A549 (cell line): ENCODE data around the gene NRTN. TPM values are rescaled to one million over a fixed set of nuclear protein-coding genes. Genes with fewer than 3 reads are reported as not detected.

Experiments
- ATAC-seq, 2 experiments: fragments of 200-7000 bp in 1 of 2; fragments of >200 bp in 1 of 2; cut with Nextera tagmentation in 1 of 2; cut with Tn5 transposase in 1 of 2; 3 replicates each; pipeline versions ENCODE4 v1.8.0 to v1.9.1; 2018 to 2020; ENCODE audit warnings: mild to moderate bottlenecking in 1 of 2, moderate library complexity in 1 of 2
- CTCF ChIA-PET: fragments of 300-600 bp; sonication (Branson Sonifier 250); formaldehyde crosslinking; extraction: SDS; loops from one replicate; lab custom pipeline; 2021; ENCODE audit warnings: antibody characterized with exemption, inconsistent platforms; lab: Yijun Ruan, JAX
- POLR2A ChIA-PET: fragments of 350-600 bp; formaldehyde crosslinking; extraction: SDS; loops from one replicate; lab custom pipeline; 2021; ENCODE audit warnings: antibody characterized with exemption, inconsistent platforms; lab: Yijun Ruan, JAX
- DNase-seq, 2 experiments: peaks; one replicate each; pipeline versions ENCODE4 v3.0.0 to v3.0.0-alpha.2; 2011 to 2016; ENCODE audit warnings: low read depth in 1 of 2, low spot score in 1 of 2
- FAIRE-seq: peaks from 2 replicates; lab custom pipeline; 2011; peaks lifted over from hg19 to GRCh38; lab: Jason Lieb, UNC
- H3K27ac ChIP-seq, 2 experiments: fragments of >200 bp; sonication (Bioruptor Twin); formaldehyde crosslinking; 3 replicates each; pipeline ENCODE4 v1.5.1; 2016 to 2017
- H3K4me1 ChIP-seq: fragments of >200 bp; sonication (Bioruptor Twin); formaldehyde crosslinking; 3 replicates; pipeline ENCODE4 v1.6.1; 2016
- H3K4me2 ChIP-seq: fragments of >200 bp; sonication (Bioruptor Twin); formaldehyde crosslinking; 3 replicates; pipeline ENCODE4 v1.6.1; 2016
- H3K4me3 ChIP-seq: fragments of >200 bp; sonication (Bioruptor Twin); formaldehyde crosslinking; 3 replicates; pipeline ENCODE4 v1.5.1; 2016
- H3K9me3 ChIP-seq: fragments of >200 bp; sonication (Bioruptor Twin); formaldehyde crosslinking; 3 replicates; pipeline ENCODE4 v1.6.1; 2016
- ATOH8 ChIP-seq: fragments of 250-450 bp; sonication (Bioruptor Pico); IDR thresholded peaks from 2 replicates; pipeline ENCODE4 v1.5.0; 2020; ENCODE audit warnings: low read depth, mild to moderate bottlenecking, moderate library complexity
- CBX8 ChIP-seq: fragments of 200-600 bp; sonication (generic); IDR thresholded peaks from 2 replicates; pipeline ENCODE4 v1.6.1; 2016
- CEBPB ChIP-seq, 2 experiments: fragments of >200 bp in 1 of 2; sonication (Bioruptor Twin) in 1 of 2; formaldehyde crosslinking in 1 of 2; IDR thresholded peaks; 2 replicates each; pipeline ENCODE4 v1.6.1; 2012 to 2016
- CHD2 ChIP-seq: fragments of 150-350 bp; IDR thresholded peaks from 2 replicates; pipeline ENCODE4 v1.6.1; 2014; ENCODE audit warnings: low read length; ENCODE audit not compliant: partially characterized antibody
- CHD4 ChIP-seq: fragments of 200-600 bp; sonication (generic); IDR thresholded peaks from 2 replicates; pipeline ENCODE4 v1.6.1; 2016; ENCODE audit warnings: antibody characterized with exemption, mild to moderate bottlenecking, borderline replicate concordance
- CTCF ChIP-seq: fragments of >200 bp; sonication (Bioruptor Twin); formaldehyde crosslinking; IDR thresholded peaks from 3 replicates; pipeline ENCODE4 v1.5.1; 2016
- ESRRA ChIP-seq: fragments of 150-350 bp; IDR thresholded peaks from 2 replicates; pipeline ENCODE4 v1.6.1; 2014; ENCODE audit warnings: mild to moderate bottlenecking, low read length, borderline replicate concordance
- HEYL ChIP-seq: fragments of 250-450 bp; sonication (Bioruptor Pico); IDR thresholded peaks from 2 replicates; pipeline ENCODE4 v1.8.0; 2021; ENCODE audit warnings: mild to moderate bottlenecking, moderate library complexity
- HOXB13 ChIP-seq: fragments of 250-450 bp; sonication (Bioruptor Pico); IDR thresholded peaks from 2 replicates; pipeline ENCODE4 v1.5.0; 2020; ENCODE audit warnings: low read depth, mild to moderate bottlenecking, moderate library complexity
- HOXB5 ChIP-seq: fragments of 250-450 bp; sonication (Bioruptor Pico); IDR thresholded peaks from 2 replicates; pipeline ENCODE4 v1.5.0; 2020; ENCODE audit warnings: mild to moderate bottlenecking, moderate library complexity
- KDM5A ChIP-seq: fragments of 200-600 bp; sonication (generic); IDR thresholded peaks from 2 replicates; pipeline ENCODE4 v1.6.1; 2016; ENCODE audit warnings: antibody characterized with exemption, mild to moderate bottlenecking
- MAZ ChIP-seq: fragments of 150-350 bp; IDR thresholded peaks from 2 replicates; pipeline ENCODE4 v1.6.1; 2014; ENCODE audit warnings: antibody characterized with exemption, low read depth, low read length, borderline replicate concordance
- NR3C1 ChIP-seq: fragments of >200 bp; sonication (Bioruptor Twin); formaldehyde crosslinking; IDR thresholded peaks from 3 replicates; pipeline ENCODE4 v1.6.1; 2017
- PBX3 ChIP-seq: IDR thresholded peaks from 2 replicates; pipeline ENCODE4 v1.6.1; 2012
- POLR2AphosphoS2 ChIP-seq: conservative IDR thresholded peaks from 2 replicates; pipeline ENCODE4 v1.6.1; 2012; ENCODE audit warnings: low read length, improper control_type of control experiment, inconsistent platforms
- RARB ChIP-seq: fragments of 250-450 bp; sonication (Bioruptor Pico); IDR thresholded peaks from 2 replicates; pipeline ENCODE4 v1.8.0; 2021; ENCODE audit warnings: mild to moderate bottlenecking, moderate library complexity
- SREBF2 ChIP-seq: fragments of 450-650 bp; IDR thresholded peaks from 2 replicates; pipeline ENCODE4 v1.6.1; 2014; ENCODE audit warnings: mild to moderate bottlenecking, moderate library complexity
- USF2 ChIP-seq: fragments of 450-650 bp; IDR thresholded peaks from 2 replicates; pipeline ENCODE4 v1.6.1; 2014; ENCODE audit warnings: antibody characterized with exemption
- ZSCAN20 ChIP-seq: fragments of 250-450 bp; sonication (Bioruptor Pico); IDR thresholded peaks from 2 replicates; pipeline ENCODE4 v1.8.0; 2022; ENCODE audit warnings: mild to moderate bottlenecking, moderate library complexity
- WGBS: methylation state at CpG from one replicate; pipeline ENCODE4 v1.1.6; 2017; ENCODE audit errors: missing lambda C conversion rate; 5-methylcytosine and 5-hydroxymethylcytosine counted together
- polyA plus RNA-seq, 4 experiments: library from polyadenylated mRNA; depleted of rRNA in 3 of 4; stranded (reverse); fragments of >200 nt; fragmentation: RNase III in 1 of 4; extraction: RNeasy Plus Mini Kit Qiagen cat#74134 plus additional on column Dnase treatment in 1 of 4; gene quantifications; 2 replicates in 3 of 4; 3 replicates in 1 of 4; pipeline ENCODE4 v1.2.3, GENCODE V29; 2011 to 2017

The NRTN gene
- polyA plus RNA-seq, 2 of the 4 experiments (the other 2 are of a cell fraction): 0.32 to 0.61 TPM

GRCh38 chr19:5857203-5858081 is 52.6 kb downstream of the NRTN start:
- no peak for DNase-seq
- no peak overlapping the region for H3K27ac ChIP-seq
- no peak overlapping the region for H3K4me2 ChIP-seq
- TF ChIP-seq POLR2AphosphoS2: no peak
- TF ChIP-seq NR3C1: no peak
- TF ChIP-seq HOXB5 (CRISPR knock-in tag): no peak
- TF ChIP-seq CTCF: no peak
- TF ChIP-seq CEBPB (IDR thresholded peaks at IDR 0.05): no peak
- TF ChIP-seq ZSCAN20 (CRISPR knock-in tag): no peak
- no peak for TF ChIP-seq CBX8
- no peak for TF ChIP-seq HOXB13
- no peak for TF ChIP-seq USF2
- no peak for TF ChIP-seq CHD4
- no peak for TF ChIP-seq SREBF2
- no peak for TF ChIP-seq ESRRA
- no peak for TF ChIP-seq RARB (CRISPR knock-in tag)
- TF ChIP-seq CHD2: no peak
- ChIA-PET CTCF (interaction anchor here (1.0 kb wide), 1 partner anchor 53 kb away, joined by 3 read pairs; the partner anchor contains the start of gene NRTN), POLR2A (interaction anchor here (0.7 kb wide), 1 partner anchor 29 kb away, joined by 3 read pairs; no protein-coding TSS in a partner anchor)
- no peaks in the 10 kb centered on the region for H3K9me3 ChIP-seq
- no peak for ATAC-seq
- no peak overlapping the region for H3K4me3 ChIP-seq
- 76% methylated on average over 18 of the region's 18 CpGs for WGBS
- 0 out of 3 replicates have a peak, but pooled peaks cover 5% of the 10 kb centered on the region for H3K4me1 ChIP-seq
- no peak for FAIRE-seq

- DNase-seq: no peak
- no peaks in the 10 kb centered on the region for H3K9me3 ChIP-seq
- no peak overlapping the region for H3K27ac ChIP-seq
- H3K4me2 ChIP-seq: no peak overlapping the region
- ChIA-PET POLR2A (interaction anchor here (1.7 kb wide), 1 partner anchor 35 kb away, joined by 5 read pairs; no protein-coding TSS in a partner anchor), CTCF (interaction anchor here (1.1 to 1.2 kb wide), 2 partner anchors 29 to 59 kb away, joined by 3 read pairs; no protein-coding TSS in a partner anchor)
- TF ChIP-seq PBX3: no peak
- no peak for TF ChIP-seq CBX8
- TF ChIP-seq MAZ: no peak
- TF ChIP-seq NR3C1: no peak
- TF ChIP-seq ATOH8: no peak
- no peak for TF ChIP-seq HEYL (CRISPR knock-in tag)
- TF ChIP-seq KDM5A: no peak
- FAIRE-seq: no peak
- 0 out of 3 replicates have a peak, but pooled peaks cover 5% of the 10 kb centered on the region for H3K4me1 ChIP-seq
- ATAC-seq: no peak
- H3K4me3 ChIP-seq: no peak overlapping the region
- WGBS: 70% methylated on average over 2 of the region's 11 CpGs
Observed at GRCh38 chr19:5863030-5863665, 58.3 kb downstream of the NRTN start.
